AG04450 (cell line): ENCODE measurements around the gene LETM1. TPM values are rescaled to one million over a fixed set of nuclear protein-coding genes. Genes with fewer than 3 reads are reported as not detected.

Experiments used
- CTCF ChIA-PET: fragments of 300-600, 350-600 bp; formaldehyde crosslinking; extraction: SDS; loops from one replicate; lab custom pipeline; 2022; ENCODE audit warnings: antibody characterized with exemption, inconsistent platforms; lab: Charles Lee
- POLR2A ChIA-PET: fragments of 350-600 bp; formaldehyde crosslinking; extraction: SDS; loops from one replicate; lab custom pipeline; 2021; ENCODE audit warnings: antibody characterized with exemption, inconsistent platforms; lab: Yijun Ruan, JAX
- DNase-seq: peaks from one replicate; pipeline ENCODE4 v3.0.0-alpha.2; 2011; ENCODE audit warnings: low read depth, low spot score
- H3K27ac ChIP-seq: one replicate; pipeline ENCODE4 v1.5.1; 2012; ENCODE audit warnings: low read depth, low read length, control low read depth
- H3K27me3 ChIP-seq: one replicate; pipeline ENCODE4 v1.6.0; 2012; ENCODE audit warnings: low read length; ENCODE audit not compliant: control insufficient read depth, insufficient read depth
- H3K4me3 ChIP-seq: 2 replicates; pipeline ENCODE4 v1.5.1; 2011; ENCODE audit warnings: mild to moderate bottlenecking, low read depth, low read length, control low read depth
- H3K9me3 ChIP-seq: 2 replicates; pipeline ENCODE4 v1.5.1; 2012; ENCODE audit warnings: low read length; ENCODE audit not compliant: control insufficient read depth, insufficient read depth
- CTCF ChIP-seq: IDR thresholded peaks from 2 replicates; pipeline ENCODE4 v1.5.1; 2011; ENCODE audit warnings: low read depth, low read length, control low read depth, inconsistent platforms
- polyA plus RNA-seq: library from polyadenylated mRNA; depleted of rRNA; stranded (reverse); fragments of >200 nt; gene quantifications from 2 replicates; pipeline ENCODE4 v1.2.3, GENCODE V29; 2011

The LETM1 gene
- polyA plus RNA-seq, 1 experiment: 11.9 TPM

GRCh38 chr4:1870578-1871443, 14.9 kb upstream of the LETM1 start, which contains the start of gene NSD2:
TSS of gene NSD2 (plus strand) at chr4:1871393. CDS start at chr4:1900655, 29,262 bp downstream.
- POLR2A ChIA-PET: interaction anchor here (0.6 to 1.8 kb wide), 5 partner anchors 10 to 23 kb away, joined by 3 to 14 read pairs (median 3); partner anchors contain the start of gene LETM1
- Histone ChIP-seq H3K9me3 (no peaks in the 10 kb centered on the region), H3K4me3 (peak within 1 kb of the TSS; percentile 76), H3K27ac (peak within 1 kb of the TSS; percentile 68), H3K27me3 (no peaks in the 10 kb centered on the region)
- DNase-seq: peak; percentile 45
- CTCF ChIA-PET: no interaction called here
- TF ChIP-seq CTCF: no peak

GRCh38 chr4:1870328-1870577, 14.3 kb upstream of the LETM1 start:
- ChIA-PET POLR2A (interaction anchor here (0.6 to 1.8 kb wide), 3 partner anchors 11 to 22 kb away, joined by 3 to 14 read pairs (median 6); partner anchors contain the start of gene LETM1), CTCF (no interaction called here)
- no peak for TF ChIP-seq CTCF

GRCh38 chr4:1869530-1870327, 13.8 kb upstream of the LETM1 start:
- DNase-seq: no peak
- ChIA-PET POLR2A (interaction anchor here (0.6 to 1.8 kb wide), 2 partner anchors 13 to 22 kb away, joined by 3 to 14 read pairs; partner anchors contain the start of gene LETM1), CTCF (no interaction called here)
- no peaks in the 10 kb centered on the region for H3K9me3 ChIP-seq
- no peaks in the 10 kb centered on the region for H3K27me3 ChIP-seq
- peak overlapping the region; percentile 68 for H3K27ac ChIP-seq
- peak overlapping the region; percentile 69 for H3K4me3 ChIP-seq
- TF ChIP-seq CTCF: no peak

More at GRCh38 chr4:1870328-1870577, 14.3 kb upstream of the LETM1 start:
- Histone ChIP-seq H3K27ac (peak overlapping the region; percentile 68), H3K4me3 (peak overlapping the region; percentile 69), H3K9me3 (no peaks in the 10 kb centered on the region), H3K27me3 (no peaks in the 10 kb centered on the region)
- DNase-seq: no peak

- no peaks in the 10 kb centered on the region for H3K27me3 ChIP-seq
- no peak overlapping the region for H3K4me3 ChIP-seq
- POLR2A ChIA-PET: no interaction called here
- no peak for DNase-seq
- TF ChIP-seq CTCF: no peak
- H3K27ac ChIP-seq: no peak overlapping the region
- CTCF ChIA-PET: interaction anchor here (1.1 kb wide), 1 partner anchor 10 kb away, joined by 4 read pairs; no protein-coding TSS in a partner anchor
- H3K9me3 ChIP-seq: no peaks in the 10 kb centered on the region
These were observed 13.0 kb upstream of the LETM1 start for GRCh38 chr4:1868912-1869311.
